Loucy (cell line): ENCODE data around the gene DDX49.

Source experiments
- H2AFZ ChIP-seq: fragments of 200-600 bp; sonication (generic); 2 replicates; pipeline ENCODE4 v1.6.0; 2016; ENCODE audit warnings: antibody characterized with exemption, mild to moderate bottlenecking, low read length, moderate library complexity
- H3F3A ChIP-seq: fragments of 200-600 bp; 2 replicates; pipeline ENCODE4 v1.6.0; 2016; ENCODE audit warnings: antibody characterized with exemption, low read depth, mild to moderate bottlenecking
- H3K27me3 ChIP-seq: fragments of 200-600 bp; sonication (generic); 2 replicates; pipeline ENCODE4 v1.6.1; 2014; ENCODE audit warnings: low read length, mild to moderate bottlenecking; ENCODE audit not compliant: insufficient read depth, poor library complexity, severe bottlenecking
- H3K36me3 ChIP-seq: fragments of 200-600 bp; sonication (generic); 2 replicates; pipeline ENCODE4 v1.6.1; 2016; ENCODE audit warnings: low read length; ENCODE audit not compliant: insufficient read depth
- H3K4me1 ChIP-seq: fragments of 200-600 bp; sonication (generic); 2 replicates; pipeline ENCODE4 v1.5.1; 2014; ENCODE audit warnings: low read length, mild to moderate bottlenecking; ENCODE audit not compliant: insufficient read depth, poor library complexity, severe bottlenecking
- H3K4me2 ChIP-seq: fragments of 200-600 bp; sonication (generic); 2 replicates; pipeline ENCODE4 v1.6.0; 2014; ENCODE audit warnings: antibody characterized with exemption, low read length, low read depth, mild to moderate bottlenecking; ENCODE audit not compliant: poor library complexity, severe bottlenecking
- H3K4me3 ChIP-seq: fragments of 200-600 bp; sonication (generic); 2 replicates; pipeline ENCODE4 v1.5.1; 2014; ENCODE audit warnings: low read length, mild to moderate bottlenecking, mixed read lengths; ENCODE audit not compliant: poor library complexity, severe bottlenecking
- H3K79me2 ChIP-seq: fragments of 200-600 bp; sonication (generic); 2 replicates; pipeline ENCODE4 v1.6.1; 2014; ENCODE audit warnings: low read length; ENCODE audit not compliant: insufficient read depth
- H3K9ac ChIP-seq: fragments of 200-600 bp; sonication (generic); 2 replicates; pipeline ENCODE4 v1.6.0; 2014; ENCODE audit warnings: mild to moderate bottlenecking, low read depth, low read length, moderate library complexity; ENCODE audit not compliant: poor library complexity, severe bottlenecking
- H3K9me2 ChIP-seq: fragments of 200-600 bp; sonication (generic); replicated peaks from 2 replicates; pipeline ENCODE4 v1.6.1; 2016; ENCODE audit warnings: low read depth, low read length, mixed read lengths
- H3K9me3 ChIP-seq: fragments of 200-600 bp; sonication (generic); 2 replicates; pipeline ENCODE4 v1.6.1; 2014; ENCODE audit warnings: mild to moderate bottlenecking, antibody characterized with exemption, low read length, low read depth; ENCODE audit not compliant: insufficient read depth
- H4K20me1 ChIP-seq: fragments of 200-600 bp; sonication (generic); 2 replicates; pipeline ENCODE4 v1.6.0; 2014; ENCODE audit warnings: antibody characterized with exemption, low read length, mild to moderate bottlenecking; ENCODE audit not compliant: insufficient read depth, poor library complexity, severe bottlenecking
- EZH2phosphoT487 ChIP-seq: fragments of 200-600 bp; IDR thresholded peaks from 2 replicates; pipeline ENCODE4 v1.6.1; 2018; ENCODE audit warnings: antibody characterized with exemption, mild to moderate bottlenecking, moderate library complexity, borderline replicate concordance
- TF ChIP-seq, protein P1 (sequence below): fragments of 200-600 bp; sonication (generic); conservative IDR thresholded peaks from 2 replicates; pipeline ENCODE4 v1.5.1; 2014; ENCODE audit warnings: mild to moderate bottlenecking, antibody characterized with exemption, low read length

DDX49 gene, protein sequence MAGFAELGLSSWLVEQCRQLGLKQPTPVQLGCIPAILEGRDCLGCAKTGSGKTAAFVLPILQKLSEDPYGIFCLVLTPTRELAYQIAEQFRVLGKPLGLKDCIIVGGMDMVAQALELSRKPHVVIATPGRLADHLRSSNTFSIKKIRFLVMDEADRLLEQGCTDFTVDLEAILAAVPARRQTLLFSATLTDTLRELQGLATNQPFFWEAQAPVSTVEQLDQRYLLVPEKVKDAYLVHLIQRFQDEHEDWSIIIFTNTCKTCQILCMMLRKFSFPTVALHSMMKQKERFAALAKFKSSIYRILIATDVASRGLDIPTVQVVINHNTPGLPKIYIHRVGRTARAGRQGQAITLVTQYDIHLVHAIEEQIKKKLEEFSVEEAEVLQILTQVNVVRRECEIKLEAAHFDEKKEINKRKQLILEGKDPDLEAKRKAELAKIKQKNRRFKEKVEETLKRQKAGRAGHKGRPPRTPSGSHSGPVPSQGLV

DNA sequence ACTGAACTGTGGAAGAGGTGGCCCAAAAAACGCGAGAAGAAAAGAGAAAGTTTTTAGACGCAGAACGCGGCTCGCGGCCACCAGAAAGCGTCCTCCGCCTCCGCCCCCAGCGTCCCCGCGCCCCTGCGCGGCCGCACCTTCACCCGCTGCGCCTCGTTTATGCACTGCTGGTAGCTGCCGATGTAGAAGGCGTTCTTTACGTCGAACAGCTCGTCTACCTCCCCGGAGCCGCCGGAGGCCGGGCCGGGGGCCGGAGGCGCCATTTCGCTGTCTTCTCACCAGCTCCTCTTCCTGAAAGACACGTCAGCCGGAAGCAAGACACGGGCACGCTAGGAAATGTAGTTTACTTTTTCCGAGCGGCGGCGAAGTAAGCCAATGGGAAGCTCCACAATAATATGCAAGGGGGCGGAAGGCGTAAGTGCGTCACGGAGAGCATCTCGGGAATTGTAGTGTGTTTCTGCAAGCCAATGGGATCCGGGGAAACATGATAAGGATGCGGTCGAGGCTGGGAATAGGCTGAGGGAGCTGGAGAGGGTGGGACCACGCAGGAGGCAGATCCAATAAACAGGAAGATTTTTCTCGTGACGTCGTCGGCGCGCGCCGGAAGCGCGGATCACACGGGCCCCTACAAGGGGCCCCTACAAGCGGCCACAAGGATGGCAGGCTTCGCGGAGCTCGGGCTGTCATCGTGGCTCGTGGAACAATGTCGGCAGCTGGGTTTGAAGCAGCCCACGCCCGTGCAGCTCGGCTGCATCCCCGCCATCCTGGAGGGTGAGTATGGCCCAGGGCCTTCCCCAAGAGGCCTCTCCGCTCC lies at the start of gene DDX49, which contains the start of gene COPE:
DDX49 (plus strand) TSS at position 630 of the 814 bp plus-strand sequence; CDS start at position 657, 27 bp downstream.
COPE (minus strand) TSS at position 302 of the 814 bp plus-strand sequence; CDS start at position 263, 39 bp downstream.
- Histone ChIP-seq H3K4me2 (peak within 1 kb of the TSS; percentile 91), H3K9ac (peak within 1 kb of the TSS; percentile 80), H3K4me1 (peaks cover 3% of the 10 kb centered on the region), H3K79me2 (peaks cover 68% of the 10 kb centered on the region), H4K20me1 (peaks cover 20% of the 10 kb centered on the region), H3K36me3 (peaks cover 20% of the 10 kb centered on the region; the same call in 1 of the 2 replicates), H3F3A (no peaks in the 10 kb centered on the region), H3K9me2 (no peaks in the 10 kb centered on the region), H2AFZ (peak within 1 kb of the TSS; percentile 75), H3K27me3 (no peaks in the 10 kb centered on the region), H3K4me3 (peak within 1 kb of the TSS; percentile 97), H3K9me3 (no peaks in the 10 kb centered on the region)
- TF ChIP-seq EZH2phosphoT487: no peak
- TF ChIP-seq, protein P1, sequence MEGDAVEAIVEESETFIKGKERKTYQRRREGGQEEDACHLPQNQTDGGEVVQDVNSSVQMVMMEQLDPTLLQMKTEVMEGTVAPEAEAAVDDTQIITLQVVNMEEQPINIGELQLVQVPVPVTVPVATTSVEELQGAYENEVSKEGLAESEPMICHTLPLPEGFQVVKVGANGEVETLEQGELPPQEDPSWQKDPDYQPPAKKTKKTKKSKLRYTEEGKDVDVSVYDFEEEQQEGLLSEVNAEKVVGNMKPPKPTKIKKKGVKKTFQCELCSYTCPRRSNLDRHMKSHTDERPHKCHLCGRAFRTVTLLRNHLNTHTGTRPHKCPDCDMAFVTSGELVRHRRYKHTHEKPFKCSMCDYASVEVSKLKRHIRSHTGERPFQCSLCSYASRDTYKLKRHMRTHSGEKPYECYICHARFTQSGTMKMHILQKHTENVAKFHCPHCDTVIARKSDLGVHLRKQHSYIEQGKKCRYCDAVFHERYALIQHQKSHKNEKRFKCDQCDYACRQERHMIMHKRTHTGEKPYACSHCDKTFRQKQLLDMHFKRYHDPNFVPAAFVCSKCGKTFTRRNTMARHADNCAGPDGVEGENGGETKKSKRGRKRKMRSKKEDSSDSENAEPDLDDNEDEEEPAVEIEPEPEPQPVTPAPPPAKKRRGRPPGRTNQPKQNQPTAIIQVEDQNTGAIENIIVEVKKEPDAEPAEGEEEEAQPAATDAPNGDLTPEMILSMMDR: no peak

DNA sequence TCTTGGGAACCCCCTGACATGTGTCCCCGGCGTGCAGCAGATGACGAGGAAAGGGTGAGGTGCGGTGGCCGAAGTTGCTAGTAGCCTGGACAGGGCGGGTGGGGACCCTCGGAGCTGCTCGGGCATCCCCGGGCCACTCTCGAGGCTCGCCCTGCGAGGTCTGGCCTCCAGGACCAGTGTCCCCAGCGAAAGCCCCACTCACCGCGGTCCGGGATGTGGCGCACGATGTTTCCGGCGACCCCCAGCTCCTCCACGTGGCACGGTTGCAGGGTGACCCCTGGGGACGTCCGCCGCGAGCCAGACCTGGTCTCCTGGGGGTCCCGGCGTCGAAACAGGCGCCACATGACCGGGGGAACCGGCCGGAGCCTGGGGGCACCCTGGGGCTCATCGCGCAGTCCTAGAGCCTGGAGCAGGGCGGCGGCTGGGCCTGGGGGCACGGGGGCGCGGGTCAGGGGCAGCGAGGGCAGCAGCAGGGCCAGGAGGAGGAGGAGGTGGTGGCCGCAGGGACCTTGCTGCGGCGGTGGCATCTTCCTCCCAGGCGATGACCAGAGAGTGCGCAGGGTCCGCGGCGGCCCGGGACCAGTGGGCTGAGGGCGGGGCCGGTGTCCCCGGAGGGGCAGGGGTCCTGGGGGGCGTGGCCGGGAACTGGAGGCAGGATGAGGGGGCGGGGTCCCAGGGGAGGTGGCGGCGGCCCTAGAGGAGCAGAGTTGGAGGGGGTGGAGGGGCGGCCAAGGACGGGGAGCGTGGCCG lies 49.6 kb upstream of the DDX49 start:
- H4K20me1 ChIP-seq: no peaks in the 10 kb centered on the region
- no peaks in the 10 kb centered on the region for H3K9me2 ChIP-seq
- no peak overlapping the region for H3K9ac ChIP-seq
- no peaks in the 10 kb centered on the region for H3K27me3 ChIP-seq
- H3K4me1 ChIP-seq: no peaks in the 10 kb centered on the region
- H3K4me2 ChIP-seq: no peak overlapping the region
- H3K9me3 ChIP-seq: no peaks in the 10 kb centered on the region
- H3F3A ChIP-seq: no peaks in the 10 kb centered on the region
- TF ChIP-seq, protein P1: no peak
- no peak for TF ChIP-seq EZH2phosphoT487
- no peaks in the 10 kb centered on the region for H3K79me2 ChIP-seq
- peaks cover 31% of the 10 kb centered on the region; the same call in 1 of the 2 replicates for H3K36me3 ChIP-seq
- H3K4me3 ChIP-seq: no peak overlapping the region
- H2AFZ ChIP-seq: no peak overlapping the region

DNA sequence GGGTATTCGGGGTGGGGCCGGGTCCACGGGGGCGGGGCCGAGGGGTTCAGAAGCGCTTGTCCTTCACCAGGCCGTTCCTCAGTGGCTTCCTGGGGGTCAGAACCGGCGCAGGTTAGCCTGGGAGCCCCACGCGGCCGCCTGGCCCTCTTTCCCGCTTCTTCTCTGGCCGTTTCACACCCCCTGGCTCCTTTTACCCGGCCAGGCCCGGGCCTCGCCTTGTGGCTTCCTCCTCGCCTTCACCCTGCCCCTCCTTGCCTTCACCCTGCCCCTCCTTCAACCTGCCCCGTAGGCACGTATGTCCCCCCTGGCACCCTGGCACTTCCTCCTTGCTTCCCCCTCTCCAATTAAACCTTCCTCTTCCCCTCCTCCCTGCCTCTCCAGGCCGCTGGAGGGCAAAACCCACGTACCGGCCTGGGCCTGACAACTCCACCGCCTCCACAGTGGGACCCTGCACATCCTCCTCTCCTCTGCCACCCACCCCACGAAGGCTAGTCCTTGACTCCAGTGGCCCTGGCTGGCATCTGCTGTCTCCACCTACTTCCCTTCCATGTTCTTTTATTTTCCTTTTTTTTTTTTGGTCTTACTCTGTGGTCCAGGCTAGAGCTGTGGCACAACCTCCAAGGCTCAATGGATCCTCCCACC lies 48.9 kb upstream of the DDX49 start:
- Histone ChIP-seq H3K9me2 (no peaks in the 10 kb centered on the region), H3K36me3 (peaks cover 24% of the 10 kb centered on the region; the same call in 1 of the 2 replicates), H3K4me1 (no peaks in the 10 kb centered on the region), H3K9ac (no peak overlapping the region), H3K4me2 (no peak overlapping the region), H4K20me1 (no peaks in the 10 kb centered on the region), H3K79me2 (no peaks in the 10 kb centered on the region), H3K9me3 (no peaks in the 10 kb centered on the region), H3F3A (no peaks in the 10 kb centered on the region), H3K4me3 (no peak overlapping the region), H2AFZ (no peak overlapping the region), H3K27me3 (no peaks in the 10 kb centered on the region)
- TF ChIP-seq, protein P1: no peak
